ENCODE measurements around the gene PPP3CA. TPM values are rescaled to one million over a fixed set of nuclear protein-coding genes. Genes with fewer than 3 reads are reported as not detected.

The PPP3CA gene
- total and polyA plus RNA-seq, 2 of the 8 experiments (the other 6 are each of a cell fraction or from before 2014, with no cell fraction given) = 7.9 to 35.0 TPM

DNA sequence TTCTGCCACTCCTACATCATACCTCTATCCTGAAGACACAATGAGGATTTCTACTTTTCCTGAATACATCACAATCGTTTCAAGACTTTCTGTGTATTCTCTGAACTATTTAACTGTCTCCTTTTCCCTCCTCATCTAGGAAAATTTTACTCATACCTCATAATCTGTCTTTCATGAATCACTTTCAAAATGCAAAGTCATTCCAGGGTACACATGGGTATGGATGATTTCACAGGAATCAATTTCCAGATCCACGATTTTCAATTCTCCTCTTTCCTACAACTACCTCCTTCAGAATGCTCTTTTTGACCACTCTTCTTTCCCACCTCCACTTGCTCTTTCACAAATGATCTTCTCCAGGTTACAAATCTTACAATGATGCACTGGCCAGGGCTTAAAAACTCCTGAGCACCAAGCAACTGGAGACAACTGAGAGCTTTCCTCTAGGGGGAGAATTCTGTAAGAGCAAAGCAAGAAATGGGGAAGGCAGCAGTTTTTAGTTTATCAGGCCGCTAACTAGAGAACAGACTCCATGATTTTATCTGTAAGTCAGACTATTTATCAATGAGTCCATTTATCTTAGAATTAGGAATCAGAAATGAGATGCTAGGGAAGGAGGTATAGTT is 116.4 kb downstream of the PPP3CA start:
- no peak for DNase-seq (ENCODE audit: low read depth in 1 of 2, low spot score in 2 of 2)

More for the DNA sequence above, 116.4 kb downstream of the PPP3CA start:
- 83% methylated on average over 3 of the region's 3 CpGs; no CpG with 5 or more reads in 1 of the 2 experiments for WGBS, 2 experiments (ENCODE audit: extremely low coverage in 1 of 2, insufficient coverage in 1 of 2, insufficient read length in 1 of 2, insufficient replicate concordance in 2 of 2, low coverage in 1 of 2, low lambda C conversion rate in 2 of 2, missing lambda C conversion rate in 1 of 2)
- no peak overlapping the region for H2BK120ac ChIP-seq (replicated peaks; ENCODE audit: low read depth, low read length)
- H3K9me3 ChIP-seq (ENCODE audit: insufficient read depth in 2 of 2, low read depth in 1 of 2, low read length in 1 of 2) = no peaks in the 10 kb centered on the region
- peak; percentile 42 for FAIRE-seq
- no peak overlapping the region for H4K91ac ChIP-seq (replicated peaks; ENCODE audit: insufficient read length, low read length)
- H3K14ac ChIP-seq (ENCODE audit: insufficient read length) = no peak overlapping the region
- H2BK15ac ChIP-seq (ENCODE audit: low read length) = no peak overlapping the region
- H3K18ac ChIP-seq (ENCODE audit: extremely low read depth, low read length) = no peak overlapping the region
- H3K23ac ChIP-seq (ENCODE audit: insufficient read length) = no peak overlapping the region
- no peaks in the 10 kb centered on the region for H3K79me1 ChIP-seq (ENCODE audit: low read depth, low read length)
- no peak overlapping the region for H4K8ac ChIP-seq (ENCODE audit: extremely low read depth, insufficient read depth, low read length)
- peaks cover 0 to 53% of the 10 kb centered on the region in 2 experiments; a peak in 2 of 4 replicates for H3K79me2 ChIP-seq (ENCODE audit: control insufficient read depth in 1 of 2, insufficient read depth in 2 of 2, low read length in 2 of 2)
- H3K4me2 ChIP-seq (ENCODE audit: insufficient read depth in 1 of 2, low read depth in 2 of 2, low read length in 2 of 2) = no peak overlapping the region
- no peak overlapping the region for H2BK12ac ChIP-seq (ENCODE audit: low read depth, low read length)
- H3K4me3 ChIP-seq (ENCODE audit: extremely low read depth in 1 of 4, insufficient read depth in 2 of 4, low read depth in 3 of 4, low read length in 4 of 4) = no peak overlapping the region
- no peak overlapping the region; the same call in 1 of the 2 replicates for H2AK5ac ChIP-seq (ENCODE audit: low read depth, low read length)
- H4K5ac ChIP-seq (ENCODE audit: insufficient read length, low read depth, low read length) = no peak overlapping the region
- H2BK20ac ChIP-seq (ENCODE audit: low read length) = no peak overlapping the region
- ChIA-PET POLR2A (ENCODE audit: partially characterized antibody) (interaction anchor here (1.3 kb wide), 1 partner anchor 12 kb away, joined by 3 read pairs; no protein-coding TSS in a partner anchor), CTCF (ENCODE audit: partially characterized antibody) (interaction anchor here (0.9 to 1.0 kb wide), 2 partner anchors 14 to 62 kb away, joined by 3 read pairs; no protein-coding TSS in a partner anchor)
- no peaks in the 10 kb centered on the region for H4K20me1 ChIP-seq (replicated peaks in 1 of 2; ENCODE audit: control insufficient read depth in 1 of 2, insufficient read depth in 2 of 2, low read length in 2 of 2)
- no peaks in the 10 kb centered on the region for H3K23me2 ChIP-seq (ENCODE audit: low read depth, low read length)
- no peak overlapping the region for H3K56ac ChIP-seq (replicated peaks; ENCODE audit: insufficient read length, low read depth, low read length)
- no peak overlapping the region for H2AFZ ChIP-seq (ENCODE audit: low read length)
- TF ChIP-seq, protein P1, sequence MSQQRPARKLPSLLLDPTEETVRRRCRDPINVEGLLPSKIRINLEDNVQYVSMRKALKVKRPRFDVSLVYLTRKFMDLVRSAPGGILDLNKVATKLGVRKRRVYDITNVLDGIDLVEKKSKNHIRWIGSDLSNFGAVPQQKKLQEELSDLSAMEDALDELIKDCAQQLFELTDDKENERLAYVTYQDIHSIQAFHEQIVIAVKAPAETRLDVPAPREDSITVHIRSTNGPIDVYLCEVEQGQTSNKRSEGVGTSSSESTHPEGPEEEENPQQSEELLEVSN (IDR thresholded peaks at IDR 0.05) = no peak
- TF ChIP-seq RAD21 (IDR thresholded peaks at IDR 0.05 in 1 of 2, conservative IDR thresholded peaks at IDR 0.05 in 1 of 2; ENCODE audit: low read depth in 2 of 2, low read length in 2 of 2) = peak in 1 of 2 experiments; percentile 43; a peak in 2 of 4 replicates
- no peak for TF ChIP-seq KDM4A (IDR thresholded peaks at IDR 0.05; ENCODE audit: low read depth, low read length, severe bottlenecking)
- no peak for TF ChIP-seq CHD1 (IDR thresholded peaks at IDR 0.05; ENCODE audit: low read depth, low read length)
- TF ChIP-seq EGR1 (IDR thresholded peaks at IDR 0.05; ENCODE audit: borderline replicate concordance, low read depth, low read length) = no peak
- H3K4me1 ChIP-seq (replicated peaks in 1 of 4; ENCODE audit: control insufficient read depth in 3 of 4, insufficient read depth in 4 of 4, low read length in 3 of 4) = peaks cover 0 to 4% (median 0%) of the 10 kb centered on the region in 4 experiments; a peak in 1 of 7 replicates
- no peak overlapping the region for H3K4ac ChIP-seq (replicated peaks; ENCODE audit: insufficient read length, low read depth, low read length)
- H3K36me3 ChIP-seq (ENCODE audit: control insufficient read depth in 2 of 4, insufficient read depth in 4 of 4, low read length in 3 of 4) = no peaks in the 10 kb centered on the region
- H2BK5ac ChIP-seq (ENCODE audit: low read depth, low read length) = no peak overlapping the region
- H3K27ac ChIP-seq (ENCODE audit: low read depth, low read length) = no peak overlapping the region
- no peak overlapping the region for H3K9ac ChIP-seq (replicated peaks in 1 of 4; ENCODE audit: extremely low read depth in 1 of 4, low read depth in 3 of 4, low read length in 3 of 4)
- H3K27me3 ChIP-seq (replicated peaks in 1 of 4; ENCODE audit: control insufficient read depth in 3 of 4, extremely low read depth in 1 of 4, insufficient read depth in 3 of 4, low read length in 3 of 4) = no peaks in the 10 kb centered on the region

Data from H1 (cell line).